Mammary epithelial cell (primary cell): ENCODE results near the gene SORCS1.

Experiments
- EZH2 ChIP-seq: IDR thresholded peaks from 2 replicates; pipeline ENCODE4 v1.6.1; 2012; ENCODE audit warnings: low read length, inconsistent platforms, borderline replicate concordance
- TF ChIP-seq, protein P1 (sequence below), 2 donors: IDR thresholded peaks in 1 of 2; conservative IDR thresholded peaks in 1 of 2; 2 replicates each; pipeline ENCODE4 v1.5.1; 2011 to 2012; ENCODE audit warnings: inconsistent platforms in 2 of 2, low read length in 2 of 2, mild to moderate bottlenecking in 2 of 2, control low read depth in 1 of 2, low read depth in 1 of 2; ENCODE audit not compliant: insufficient read depth in 1 of 2; ENCODE audit errors: extremely low read depth in 1 of 2

GRCh38 chr10:106938513-106938912 is 226.0 kb downstream of the SORCS1 start:
- TF ChIP-seq, protein P1, sequence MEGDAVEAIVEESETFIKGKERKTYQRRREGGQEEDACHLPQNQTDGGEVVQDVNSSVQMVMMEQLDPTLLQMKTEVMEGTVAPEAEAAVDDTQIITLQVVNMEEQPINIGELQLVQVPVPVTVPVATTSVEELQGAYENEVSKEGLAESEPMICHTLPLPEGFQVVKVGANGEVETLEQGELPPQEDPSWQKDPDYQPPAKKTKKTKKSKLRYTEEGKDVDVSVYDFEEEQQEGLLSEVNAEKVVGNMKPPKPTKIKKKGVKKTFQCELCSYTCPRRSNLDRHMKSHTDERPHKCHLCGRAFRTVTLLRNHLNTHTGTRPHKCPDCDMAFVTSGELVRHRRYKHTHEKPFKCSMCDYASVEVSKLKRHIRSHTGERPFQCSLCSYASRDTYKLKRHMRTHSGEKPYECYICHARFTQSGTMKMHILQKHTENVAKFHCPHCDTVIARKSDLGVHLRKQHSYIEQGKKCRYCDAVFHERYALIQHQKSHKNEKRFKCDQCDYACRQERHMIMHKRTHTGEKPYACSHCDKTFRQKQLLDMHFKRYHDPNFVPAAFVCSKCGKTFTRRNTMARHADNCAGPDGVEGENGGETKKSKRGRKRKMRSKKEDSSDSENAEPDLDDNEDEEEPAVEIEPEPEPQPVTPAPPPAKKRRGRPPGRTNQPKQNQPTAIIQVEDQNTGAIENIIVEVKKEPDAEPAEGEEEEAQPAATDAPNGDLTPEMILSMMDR (conservative IDR thresholded peaks at IDR 0.05 in 1 of 2, IDR thresholded peaks at IDR 0.05 in 1 of 2; ENCODE audit: extremely low read depth in 1 of 2, insufficient read depth in 1 of 2, low read depth in 1 of 2, low read length in 2 of 2): no peak
- no peak for TF ChIP-seq EZH2
